Fibroblast of skin of back (primary cell): ENCODE results near the gene ZNF236.

ENCODE experiments used
- DNase-seq: peaks from one replicate; pipeline ENCODE4 v3.0.0-alpha.2; 2013

The ZNF236 gene

GRCh38 chr18:76866666-76867065 is 44.3 kb downstream of the ZNF236 start:
- DNase-seq: no peak

DNA sequence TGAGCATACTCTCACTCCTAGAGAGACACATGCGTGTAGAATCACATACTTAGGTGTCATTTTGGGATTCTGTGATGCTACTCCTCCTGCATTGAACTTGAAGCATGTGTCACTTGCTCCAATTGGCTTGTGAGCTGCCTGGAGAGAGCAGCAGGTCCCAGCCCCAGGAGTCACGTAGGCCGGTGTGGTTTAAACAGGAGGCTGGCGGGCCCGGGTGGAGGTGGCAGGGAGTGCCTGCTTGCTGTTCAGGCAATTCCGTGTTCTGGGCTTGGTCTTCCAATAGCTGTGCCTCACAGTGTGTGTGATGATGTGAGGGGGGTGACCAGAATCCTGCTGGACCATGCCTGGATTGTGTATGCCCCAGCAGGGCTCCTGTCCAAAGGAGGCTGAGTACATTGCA is 51.0 kb downstream of the ZNF236 start:
- no peak for DNase-seq

GRCh38 chr18:76873713-76874112 is 51.4 kb downstream of the ZNF236 start:
- DNase-seq: no peak

DNA sequence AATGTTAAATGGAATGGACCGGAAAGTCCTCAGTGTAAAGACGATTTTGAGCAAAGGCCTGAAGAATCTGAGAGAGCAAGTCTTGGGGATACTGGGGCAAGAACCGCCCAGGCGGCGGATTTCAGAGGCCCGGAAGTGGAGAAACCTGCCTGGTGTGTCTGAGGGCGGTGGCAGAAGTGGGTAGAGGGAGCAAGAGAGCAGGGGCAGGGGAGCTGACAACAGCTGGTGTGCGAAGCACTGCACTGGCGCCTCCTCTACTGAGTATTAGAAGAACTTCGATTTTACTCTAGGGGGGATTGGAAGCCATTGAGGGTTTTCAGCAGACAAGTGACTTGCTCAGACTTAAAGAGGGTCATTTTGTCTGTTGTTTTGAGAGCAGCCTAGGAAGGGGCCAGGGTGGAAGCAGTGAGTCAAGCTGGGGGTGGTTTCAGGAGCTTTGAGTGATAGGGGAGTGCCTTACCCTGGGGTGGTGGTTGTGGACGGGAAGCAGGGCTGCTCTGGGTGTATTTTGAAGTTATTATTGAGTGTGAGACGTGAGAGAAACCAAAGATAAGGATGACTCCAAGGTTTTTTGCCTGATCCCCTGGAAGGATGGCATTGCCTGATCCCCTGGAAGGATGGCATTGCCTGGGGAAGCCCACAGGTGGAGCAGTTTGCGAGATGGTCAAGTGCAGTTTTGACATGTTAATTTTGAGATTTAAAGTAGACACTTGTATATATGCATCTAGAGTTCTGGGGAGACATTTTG is 52.5 kb downstream of the ZNF236 start:
- no peak for DNase-seq

DNA sequence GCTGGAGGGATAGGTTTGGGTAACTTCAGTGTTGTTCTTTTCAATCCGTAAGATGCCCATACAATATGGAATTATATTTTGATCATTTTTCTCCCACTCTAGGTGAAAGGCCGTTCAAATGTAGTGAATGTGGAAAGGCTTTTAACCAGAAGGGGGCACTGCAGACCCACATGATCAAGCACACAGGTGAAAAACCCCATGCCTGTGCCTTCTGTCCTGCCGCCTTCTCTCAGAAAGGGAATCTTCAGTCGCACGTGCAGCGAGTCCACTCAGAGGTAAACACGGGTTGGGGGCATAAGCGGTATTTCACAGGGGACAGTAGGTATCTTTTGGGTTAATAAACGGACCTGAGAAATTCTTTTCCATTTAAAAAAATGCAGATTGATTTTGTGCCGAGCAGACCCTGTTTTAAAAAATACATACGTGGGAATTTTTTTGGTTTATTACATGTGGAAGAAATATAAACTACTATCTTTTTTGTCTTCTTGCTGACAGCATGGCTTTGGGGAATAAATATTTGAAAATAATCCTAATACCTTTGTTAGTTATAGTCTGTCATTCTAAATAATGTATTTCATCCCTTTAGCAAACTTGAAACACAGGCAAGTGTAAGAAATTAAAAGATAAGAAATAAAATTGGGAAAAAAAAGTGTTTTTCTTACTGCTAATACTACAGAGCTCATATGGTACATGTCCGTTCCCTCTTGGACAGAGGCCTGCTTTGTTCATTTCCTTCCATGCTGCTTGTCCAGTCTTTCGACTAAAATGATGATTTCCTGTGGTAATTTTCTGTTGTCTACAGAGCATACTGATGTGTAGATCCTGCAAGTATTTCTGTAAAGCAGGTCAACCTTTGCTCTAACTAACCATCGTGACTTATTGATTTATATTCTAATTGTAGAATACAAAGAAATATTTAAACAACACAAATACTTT is 53.3 kb downstream of the ZNF236 start:
- no peak for DNase-seq

GRCh38 chr18:76878426-76878825 is 56.1 kb downstream of the ZNF236 start:
- DNase-seq: no peak

DNA sequence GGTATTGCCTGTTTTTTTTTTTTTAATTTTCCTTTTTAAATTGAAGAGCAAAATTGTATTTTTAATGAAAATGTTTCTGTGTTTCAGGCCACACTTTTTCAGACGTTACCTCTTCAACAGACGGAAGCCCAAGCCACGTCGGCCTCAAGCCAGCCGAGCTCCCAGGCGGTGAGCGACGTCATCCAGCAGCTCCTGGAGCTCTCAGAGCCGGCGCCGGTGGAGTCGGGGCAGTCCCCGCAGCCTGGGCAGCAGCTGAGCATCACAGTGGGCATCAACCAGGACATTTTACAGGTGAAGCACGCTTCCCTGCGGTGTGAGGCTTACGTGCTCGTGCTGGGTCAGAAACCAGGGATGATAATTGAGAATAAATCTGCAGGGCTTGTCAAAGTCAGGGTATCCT is 57.7 kb downstream of the ZNF236 start:
- no peak for DNase-seq

DNA sequence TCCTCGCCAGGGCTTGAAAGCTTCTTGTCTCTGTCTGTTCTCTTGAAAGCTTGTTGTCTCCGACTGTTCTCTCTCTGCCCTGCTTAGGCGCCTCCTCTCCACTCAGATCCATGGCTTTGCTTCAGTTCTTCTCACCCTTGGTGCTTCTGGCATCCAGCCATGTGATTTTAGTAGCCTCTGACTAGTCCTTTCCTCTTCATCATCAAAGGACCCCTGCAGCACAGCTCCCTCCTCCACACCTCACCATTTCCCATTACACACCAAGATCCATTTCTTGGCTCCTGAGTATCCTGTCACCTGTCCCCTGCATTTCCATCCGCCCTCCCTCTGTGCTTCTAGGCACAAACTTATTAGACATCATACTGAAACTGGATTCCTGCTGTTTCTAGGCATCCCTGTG is 59.4 kb downstream of the ZNF236 start:
- no peak for DNase-seq

- DNase-seq: no peak
Observed at GRCh38 chr18:76882146-76882545, 59.8 kb downstream of the ZNF236 start.

DNA sequence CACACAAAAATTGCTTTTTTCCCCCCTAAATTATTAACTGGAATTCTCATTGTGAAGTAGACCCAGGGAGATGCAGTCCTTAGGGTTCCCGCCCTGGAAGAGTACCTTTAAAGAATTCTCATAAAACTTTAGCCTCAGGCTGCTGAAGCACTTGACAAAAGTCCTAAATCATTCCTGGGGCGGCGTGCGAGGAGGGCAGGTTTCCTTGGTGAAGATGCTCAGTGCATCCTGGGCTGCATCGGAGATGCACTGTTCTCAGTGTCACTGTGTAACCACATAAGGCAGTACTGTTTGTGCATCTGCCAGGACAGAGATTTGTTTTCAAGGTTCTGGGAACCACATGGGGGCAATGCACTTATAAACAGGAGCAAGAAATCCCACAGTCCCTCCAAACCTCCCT is 62.6 kb downstream of the ZNF236 start:
- DNase-seq: no peak

GRCh38 chr18:76886112-76886511 is 63.8 kb downstream of the ZNF236 start:
- no peak for DNase-seq

- DNase-seq: no peak
Observed at GRCh38 chr18:76889091-76889699, 66.8 kb downstream of the ZNF236 start.

GRCh38 chr18:76892832-76893231 is 70.5 kb downstream of the ZNF236 start:
- DNase-seq: no peak

GRCh38 chr18:76894566-76895346 is 72.4 kb downstream of the ZNF236 start:
- DNase-seq: no peak

DNA sequence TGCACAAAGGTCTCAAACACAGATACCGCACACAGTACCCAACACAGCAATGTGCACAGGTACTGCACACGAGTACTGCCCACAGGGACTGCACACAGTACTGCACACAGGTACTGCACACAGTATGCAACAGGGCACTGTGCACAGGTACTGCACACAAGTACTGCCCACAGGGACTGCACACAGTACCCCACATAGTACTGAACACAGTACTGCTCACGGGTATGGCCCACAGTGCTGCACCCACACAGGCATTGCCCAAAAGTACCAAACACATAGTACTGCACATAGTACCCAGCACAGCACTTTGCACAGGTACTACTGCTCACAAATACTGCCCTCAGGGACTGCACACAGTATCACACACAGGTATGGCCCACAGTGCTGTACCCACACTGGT is 73.1 kb downstream of the ZNF236 start:
- no peak for DNase-seq

DNA sequence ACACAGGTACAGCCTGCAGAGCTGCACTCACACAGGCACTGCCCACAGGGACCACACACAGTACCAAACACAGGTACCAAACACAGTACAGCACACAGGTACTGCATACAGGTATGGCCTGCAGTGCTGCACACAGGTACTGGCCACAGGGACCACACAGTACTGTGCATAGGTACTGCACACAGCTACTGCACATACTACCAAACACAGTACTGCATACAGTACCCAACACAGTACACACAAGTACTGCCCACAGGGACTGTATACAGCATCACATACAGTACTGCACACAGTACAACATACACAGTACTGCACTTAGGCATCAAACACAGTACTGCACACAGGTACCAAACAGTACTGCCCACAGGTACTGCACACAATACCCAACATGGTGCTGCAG is 74.3 kb downstream of the ZNF236 start:
- no peak for DNase-seq

DNA sequence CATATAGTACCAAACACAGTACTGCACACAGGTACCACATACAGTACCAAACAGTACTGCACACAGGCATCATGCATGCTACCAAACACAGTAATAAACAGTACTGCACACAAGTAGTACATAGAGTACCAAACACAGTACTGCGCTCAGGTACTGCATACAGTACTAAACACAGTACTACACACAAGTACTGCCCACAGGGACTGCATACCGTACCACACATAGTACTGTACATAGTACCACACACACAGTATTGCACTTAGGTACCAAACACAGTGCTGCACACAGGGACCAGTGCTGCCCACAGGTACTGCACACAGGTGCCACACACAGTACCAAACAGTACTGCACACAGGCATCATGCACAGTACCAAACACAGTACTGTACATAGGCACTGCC is 74.9 kb downstream of the ZNF236 start:
- DNase-seq: no peak

DNA sequence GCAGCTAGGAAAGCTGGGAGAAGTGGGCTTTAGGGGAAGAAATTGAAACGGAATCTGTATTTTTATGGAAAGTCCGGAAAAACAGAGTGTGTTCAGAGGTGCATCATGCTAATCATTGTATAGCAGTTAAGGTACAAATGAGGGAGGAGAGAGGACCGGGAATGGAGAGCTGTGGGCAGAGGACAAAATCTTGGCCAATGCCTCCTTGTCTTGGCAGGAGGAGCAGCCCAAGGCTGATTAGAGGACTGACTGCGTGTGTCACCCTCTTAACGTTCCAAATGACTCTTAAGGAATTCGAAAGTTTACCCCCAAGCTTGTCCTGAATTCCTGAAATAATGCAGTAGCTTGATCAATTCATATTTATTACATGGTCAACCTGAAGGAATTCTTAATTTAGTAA is 81.0 kb downstream of the ZNF236 start:
- DNase-seq: no peak

- no peak for DNase-seq
Observed at GRCh38 chr18:76905821-76906220, 83.5 kb downstream of the ZNF236 start.

- DNase-seq: no peak
Observed at GRCh38 chr18:76908277-76908676, 85.9 kb downstream of the ZNF236 start.

GRCh38 chr18:76909439-76909838 is 87.1 kb downstream of the ZNF236 start:
- no peak for DNase-seq

DNA sequence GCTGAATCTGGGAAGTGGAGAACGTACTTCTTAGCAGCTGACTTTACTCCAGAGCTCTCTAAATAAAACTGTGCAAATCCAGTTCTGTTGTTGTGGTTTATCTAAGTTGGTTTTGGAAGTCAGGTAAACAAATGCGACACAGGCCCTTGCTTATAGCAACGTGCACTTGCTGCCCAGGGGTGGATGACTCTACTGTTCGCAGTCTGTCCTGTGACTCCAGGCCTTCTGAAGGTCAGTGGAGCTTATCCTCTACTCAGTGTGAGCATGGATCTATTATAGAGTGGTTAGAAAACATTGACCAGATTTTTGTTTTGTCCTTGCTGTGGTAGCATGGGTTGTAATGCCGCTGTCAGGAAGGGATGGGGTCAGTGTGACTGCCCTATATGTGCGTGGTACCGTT is 89.1 kb downstream of the ZNF236 start:
- DNase-seq: no peak

DNA sequence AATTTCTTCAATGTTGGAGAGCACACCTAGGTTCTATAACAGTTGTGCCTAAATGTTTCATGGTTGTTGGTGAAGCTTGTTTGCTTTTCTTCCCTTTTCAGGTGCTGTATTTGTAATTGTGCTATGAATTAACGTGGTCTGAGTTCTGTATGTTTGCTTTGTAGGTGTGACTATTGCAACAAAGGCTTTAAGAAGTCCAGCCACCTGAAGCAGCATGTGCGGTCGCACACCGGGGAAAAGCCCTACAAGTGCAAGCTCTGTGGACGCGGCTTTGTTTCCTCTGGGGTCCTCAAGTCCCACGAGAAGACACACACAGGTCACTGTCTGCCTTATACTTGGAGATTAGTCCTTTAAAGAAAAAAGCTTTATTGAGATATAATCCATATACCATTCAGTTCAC is 91.2 kb downstream of the ZNF236 start:
- DNase-seq: no peak
